HG03196 (cell line): Measurements from ENCODE around the gene HIF3A.
"Not testable (repeated sequence)": the region's sequence is repeated elsewhere in the genome, so short reads cannot be mapped to it uniquely, and the experiment has no call there.

Experiments
- ATAC-seq: cut with Tn5 transposase; IDR thresholded peaks from one replicate; pipeline ENCODE4 v1.9.1; 2021; ENCODE audit not compliant: unreplicated experiment

HIF3A gene

GRCh38 chr19:46296722-46297461, at the start of gene HIF3A:
Gene HIF3A (plus strand): TSS chr19:46297042. CDS start chr19:46297077, 35 bp downstream.
- ATAC-seq = no peak

- no peak for ATAC-seq
Measured at GRCh38 chr19:46250076-46250735, 46.6 kb upstream of the HIF3A start.

GRCh38 chr19:46251416-46251815, 45.4 kb upstream of the HIF3A start:
- no peak for ATAC-seq

GRCh38 chr19:46254776-46255175, 42.1 kb upstream of the HIF3A start:
- no peak for ATAC-seq

- ATAC-seq = no peak
Measured at GRCh38 chr19:46256855-46257254, 40.0 kb upstream of the HIF3A start.

GRCh38 chr19:46261501-46261900, 35.3 kb upstream of the HIF3A start:
- ATAC-seq = not testable (repeated sequence)

GRCh38 chr19:46262684-46263296, 34.1 kb upstream of the HIF3A start:
- not testable (repeated sequence) for ATAC-seq

GRCh38 chr19:46264801-46265200, 32.0 kb upstream of the HIF3A start:
- ATAC-seq = not testable (repeated sequence)

GRCh38 chr19:46265217-46265828, 31.5 kb upstream of the HIF3A start:
- no peak for ATAC-seq

GRCh38 chr19:46269101-46269500, 27.7 kb upstream of the HIF3A start:
- ATAC-seq = no peak

GRCh38 chr19:46270521-46271256, 26.2 kb upstream of the HIF3A start:
- no peak for ATAC-seq

- ATAC-seq = no peak
Measured at GRCh38 chr19:46271481-46272197, 25.2 kb upstream of the HIF3A start.

- not testable (repeated sequence) for ATAC-seq
Measured at GRCh38 chr19:46273931-46274330, 22.9 kb upstream of the HIF3A start.

GRCh38 chr19:46279177-46279576, 17.7 kb upstream of the HIF3A start:
- no peak for ATAC-seq

- ATAC-seq = no peak
Measured at GRCh38 chr19:46283771-46284170, 13.1 kb upstream of the HIF3A start.

GRCh38 chr19:46284635-46285034, 12.2 kb upstream of the HIF3A start:
- no peak for ATAC-seq

- no peak for ATAC-seq
Measured at GRCh38 chr19:46287585-46287984, 9.3 kb upstream of the HIF3A start.

GRCh38 chr19:46288896-46289588, 7.8 kb upstream of the HIF3A start:
- ATAC-seq = no peak

- ATAC-seq = no peak
Measured at GRCh38 chr19:46289724-46290619, 6.9 kb upstream of the HIF3A start.
